Keratinocyte (primary cell): ENCODE data around the gene CCR5.

ENCODE experiments used
- EZH2 ChIP-seq: IDR thresholded peaks from one replicate; pipeline ENCODE4 v1.6.1; 2012; ENCODE audit warnings: inconsistent platforms, mild to moderate bottlenecking, low read length, moderate library complexity
- TF ChIP-seq, protein P1 (sequence below), 3 experiments: IDR thresholded peaks in 1 of 3; conservative IDR thresholded peaks in 1 of 3; optimal IDR thresholded peaks in 1 of 3; 2 replicates in 2 of 3; 3 replicates in 1 of 3; pipeline versions ENCODE3 to v1.5.1; 2011; ENCODE audit warnings: low read length in 3 of 3, mild to moderate bottlenecking in 3 of 3, moderate library complexity in 2 of 3, control low read depth in 1 of 3, inconsistent platforms in 1 of 3; ENCODE audit not compliant: insufficient read depth in 2 of 3; ENCODE audit errors: extremely low read depth in 1 of 3

DNA sequence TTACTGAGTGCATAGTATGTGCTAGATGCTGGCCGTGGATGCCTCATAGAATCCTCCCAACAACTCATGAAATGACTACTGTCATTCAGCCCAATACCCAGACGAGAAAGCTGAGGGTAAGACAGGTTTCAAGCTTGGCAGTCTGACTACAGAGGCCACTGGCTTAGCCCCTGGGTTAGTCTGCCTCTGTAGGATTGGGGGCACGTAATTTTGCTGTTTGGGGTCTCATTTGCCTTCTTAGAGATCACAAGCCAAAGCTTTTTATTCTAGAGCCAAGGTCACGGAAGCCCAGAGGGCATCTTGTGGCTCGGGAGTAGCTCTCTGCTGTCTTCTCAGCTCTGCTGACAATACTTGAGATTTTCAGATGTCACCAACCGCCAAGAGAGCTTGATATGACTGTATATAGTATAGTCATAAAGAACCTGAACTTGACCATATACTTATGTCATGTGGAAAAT, 1.0 kb upstream of the CCR5 start:
- TF ChIP-seq, protein P1, sequence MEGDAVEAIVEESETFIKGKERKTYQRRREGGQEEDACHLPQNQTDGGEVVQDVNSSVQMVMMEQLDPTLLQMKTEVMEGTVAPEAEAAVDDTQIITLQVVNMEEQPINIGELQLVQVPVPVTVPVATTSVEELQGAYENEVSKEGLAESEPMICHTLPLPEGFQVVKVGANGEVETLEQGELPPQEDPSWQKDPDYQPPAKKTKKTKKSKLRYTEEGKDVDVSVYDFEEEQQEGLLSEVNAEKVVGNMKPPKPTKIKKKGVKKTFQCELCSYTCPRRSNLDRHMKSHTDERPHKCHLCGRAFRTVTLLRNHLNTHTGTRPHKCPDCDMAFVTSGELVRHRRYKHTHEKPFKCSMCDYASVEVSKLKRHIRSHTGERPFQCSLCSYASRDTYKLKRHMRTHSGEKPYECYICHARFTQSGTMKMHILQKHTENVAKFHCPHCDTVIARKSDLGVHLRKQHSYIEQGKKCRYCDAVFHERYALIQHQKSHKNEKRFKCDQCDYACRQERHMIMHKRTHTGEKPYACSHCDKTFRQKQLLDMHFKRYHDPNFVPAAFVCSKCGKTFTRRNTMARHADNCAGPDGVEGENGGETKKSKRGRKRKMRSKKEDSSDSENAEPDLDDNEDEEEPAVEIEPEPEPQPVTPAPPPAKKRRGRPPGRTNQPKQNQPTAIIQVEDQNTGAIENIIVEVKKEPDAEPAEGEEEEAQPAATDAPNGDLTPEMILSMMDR (optimal IDR thresholded peaks at IDR 0.05 in 1 of 3, IDR thresholded peaks at IDR 0.05 in 1 of 3, conservative IDR thresholded peaks at IDR 0.05 in 1 of 3; ENCODE audit: extremely low read depth in 1 of 3, insufficient read depth in 2 of 3, low read length in 3 of 3) = no peak
- TF ChIP-seq EZH2 = no peak
